ENCODE measurements around the gene NFKBIL1.
A peak's percentile ranks its signal among the peaks of the same experiment; 100 is the strongest.

NFKBIL1 gene

DNA sequence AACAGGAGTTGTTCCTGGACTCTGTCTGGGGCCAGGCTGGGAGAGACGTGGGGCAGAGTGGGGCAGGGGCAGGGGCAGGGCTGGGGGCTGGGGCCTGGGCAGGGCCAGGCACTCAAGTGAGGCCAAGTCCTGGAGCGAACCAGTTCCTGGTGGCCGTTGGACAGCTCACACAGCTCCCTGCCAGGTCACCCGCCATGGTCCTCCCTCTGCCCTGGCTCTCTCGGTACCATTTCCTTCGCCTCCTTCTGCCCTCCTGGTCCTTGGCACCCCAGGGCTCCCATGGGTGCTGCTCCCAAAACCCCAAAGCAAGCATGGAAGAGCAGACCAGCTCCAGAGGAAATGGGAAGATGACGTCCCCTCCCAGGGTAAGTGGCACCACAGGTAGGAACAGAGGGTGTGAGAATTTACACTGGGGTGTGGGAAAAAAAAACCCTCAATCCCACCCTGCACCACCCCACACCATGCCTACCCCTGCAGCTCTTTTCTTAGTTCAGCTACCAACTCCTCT, 18.5 kb upstream of the NFKBIL1 start, which contains the start of gene MCCD1:
Gene MCCD1 (plus strand): TSS at position 142 of the 508 bp plus-strand sequence. CDS start 53 bp downstream, at position 195.
- Histone ChIP-seq H3K9ac (ENCODE audit: low read length) (no peak within 1 kb of the TSS), H3K4me1 (ENCODE audit: control insufficient read depth, insufficient read depth, low read length) (peaks cover 13% of the 10 kb centered on the region), H3K27me3 (replicated peaks; ENCODE audit: control insufficient read depth, insufficient read depth, low read length) (no peaks in the 10 kb centered on the region), H3K4me3 (ENCODE audit: low read length) (no peak within 1 kb of the TSS), H3K36me3 (ENCODE audit: control insufficient read depth, insufficient read depth, low read length, severe bottlenecking) (peaks cover 45% of the 10 kb centered on the region), H3K9me3 (ENCODE audit: control insufficient read depth, low read length) (no peaks in the 10 kb centered on the region)
- no peak for DNase-seq (ENCODE audit: low read depth)

DNA sequence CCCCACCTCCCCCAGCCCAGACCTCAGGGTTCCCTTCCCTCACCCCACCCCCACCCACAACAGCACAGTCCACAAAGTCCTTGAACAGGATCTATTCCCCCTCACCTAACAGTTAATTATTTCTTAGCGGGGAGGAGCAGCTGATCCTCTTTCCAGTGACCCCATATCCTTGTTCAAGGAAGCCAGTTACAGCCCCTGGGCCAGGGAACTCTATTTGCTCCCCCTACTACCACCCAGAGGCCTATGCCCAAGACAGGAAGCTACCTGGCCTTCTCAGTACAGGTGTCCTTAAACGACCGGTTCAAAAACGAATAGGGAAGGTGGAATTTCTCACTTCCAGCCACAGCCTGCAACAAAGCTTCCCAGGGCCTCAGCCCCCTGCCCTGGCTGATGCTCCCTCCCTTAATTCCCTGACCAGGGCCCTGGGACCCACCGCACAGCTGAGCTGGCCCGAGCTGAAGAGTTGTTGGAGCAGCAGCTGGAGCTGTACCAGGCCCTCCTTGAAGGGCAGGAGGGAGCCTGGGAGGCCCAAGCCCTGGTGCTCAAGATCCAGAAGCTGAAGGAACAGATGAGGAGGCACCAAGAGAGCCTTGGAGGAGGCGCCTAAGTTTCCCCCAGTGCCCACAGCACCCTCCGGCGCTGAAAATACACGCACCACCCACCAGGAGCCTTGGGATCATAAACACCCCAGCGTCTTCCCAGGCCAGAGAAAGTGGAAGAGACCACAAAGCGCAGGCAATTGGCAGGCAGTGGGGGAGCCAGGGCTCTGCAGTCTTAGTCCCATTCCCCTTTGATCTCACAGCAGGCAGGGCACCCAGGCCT, 17.9 kb upstream of the NFKBIL1 start:
- H3K27me3 ChIP-seq (replicated peaks; ENCODE audit: control insufficient read depth, insufficient read depth, low read length), result no peaks in the 10 kb centered on the region
- H3K4me3 ChIP-seq (ENCODE audit: low read length), result no peak overlapping the region
- no peaks in the 10 kb centered on the region for H3K9me3 ChIP-seq (ENCODE audit: control insufficient read depth, low read length)
- peaks cover 52% of the 10 kb centered on the region for H3K36me3 ChIP-seq (ENCODE audit: control insufficient read depth, insufficient read depth, low read length, severe bottlenecking)
- DNase-seq (ENCODE audit: low read depth), result no peak
- H3K9ac ChIP-seq (ENCODE audit: low read length), result no peak overlapping the region
- peaks cover 13% of the 10 kb centered on the region for H3K4me1 ChIP-seq (ENCODE audit: control insufficient read depth, insufficient read depth, low read length)

GRCh38 chr6:31530659-31531058, 16.7 kb upstream of the NFKBIL1 start:
- Histone ChIP-seq H3K4me3 (ENCODE audit: low read length) (no peak overlapping the region), H3K9ac (ENCODE audit: low read length) (no peak overlapping the region), H3K36me3 (ENCODE audit: control insufficient read depth, insufficient read depth, low read length, severe bottlenecking) (peaks cover 63% of the 10 kb centered on the region), H3K4me1 (ENCODE audit: control insufficient read depth, insufficient read depth, low read length) (peaks cover 13% of the 10 kb centered on the region), H3K27me3 (replicated peaks; ENCODE audit: control insufficient read depth, insufficient read depth, low read length) (no peaks in the 10 kb centered on the region), H3K9me3 (ENCODE audit: control insufficient read depth, low read length) (no peaks in the 10 kb centered on the region)
- no peak for DNase-seq (ENCODE audit: low read depth)

- no peak overlapping the region for H3K9ac ChIP-seq (ENCODE audit: low read length)
- no peak for DNase-seq (ENCODE audit: low read depth)
- H3K4me3 ChIP-seq (ENCODE audit: low read length), result no peak overlapping the region
- H3K4me1 ChIP-seq (ENCODE audit: control insufficient read depth, insufficient read depth, low read length), result peaks cover 8% of the 10 kb centered on the region
- no peaks in the 10 kb centered on the region for H3K27me3 ChIP-seq (replicated peaks; ENCODE audit: control insufficient read depth, insufficient read depth, low read length)
- H3K9me3 ChIP-seq (ENCODE audit: control insufficient read depth, low read length), result no peaks in the 10 kb centered on the region
- H3K36me3 ChIP-seq (ENCODE audit: control insufficient read depth, insufficient read depth, low read length, severe bottlenecking), result peaks cover 68% of the 10 kb centered on the region
These were observed 16.2 kb upstream of the NFKBIL1 start for GRCh38 chr6:31531162-31531561.

DNA sequence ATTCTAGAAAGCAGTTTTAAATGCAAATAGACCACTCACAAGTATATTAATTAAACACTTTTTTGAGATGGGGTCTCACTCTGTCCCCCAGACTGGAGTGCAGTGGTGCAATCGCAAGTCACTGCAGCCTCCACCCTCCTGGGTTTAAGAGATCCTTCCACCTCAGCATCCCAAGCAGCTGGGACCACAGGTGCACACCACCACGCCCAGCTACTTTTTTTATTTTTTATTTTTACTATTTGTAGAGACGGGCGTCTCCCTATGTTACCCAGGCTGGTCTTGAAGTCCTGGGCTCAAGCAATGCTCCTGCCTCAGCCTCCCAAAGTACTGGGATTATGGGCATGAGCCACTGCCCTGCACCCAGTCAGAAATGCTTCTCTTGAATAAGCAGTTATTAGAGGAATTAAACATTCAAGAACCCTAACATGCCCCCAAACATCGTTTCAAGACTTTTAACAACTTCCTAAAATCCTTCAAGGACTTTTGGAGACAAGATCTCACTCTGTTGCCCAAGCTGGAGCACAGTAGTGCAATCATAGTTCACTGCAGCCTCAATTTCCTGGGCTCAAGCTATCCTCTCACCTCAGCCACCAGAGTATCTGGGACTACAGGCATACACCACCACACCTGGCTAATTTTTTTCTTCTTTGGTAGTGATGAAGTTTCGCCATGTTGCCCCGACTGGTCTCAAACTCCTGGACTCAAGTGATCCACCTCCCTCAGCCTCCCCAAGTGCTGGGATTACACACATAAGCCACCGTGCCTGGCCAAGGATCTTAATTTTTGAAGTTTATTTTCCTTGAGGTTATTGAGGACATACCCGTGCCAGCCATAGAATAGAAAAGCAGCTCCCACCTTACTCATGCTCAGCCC, 15.4 kb upstream of the NFKBIL1 start:
- H3K4me1 ChIP-seq (ENCODE audit: control insufficient read depth, insufficient read depth, low read length), result peaks cover under 1% of the 10 kb centered on the region
- H3K4me3 ChIP-seq (ENCODE audit: low read length), result no peak overlapping the region
- no peak for DNase-seq (ENCODE audit: low read depth)
- peaks cover 76% of the 10 kb centered on the region for H3K36me3 ChIP-seq (ENCODE audit: control insufficient read depth, insufficient read depth, low read length, severe bottlenecking)
- no peak overlapping the region for H3K9ac ChIP-seq (ENCODE audit: low read length)
- H3K27me3 ChIP-seq (replicated peaks; ENCODE audit: control insufficient read depth, insufficient read depth, low read length), result no peaks in the 10 kb centered on the region
- H3K9me3 ChIP-seq (ENCODE audit: control insufficient read depth, low read length), result no peaks in the 10 kb centered on the region

GRCh38 chr6:31532644-31533454, 14.6 kb upstream of the NFKBIL1 start:
- Histone ChIP-seq H3K9ac (ENCODE audit: low read length) (no peak overlapping the region), H3K4me3 (ENCODE audit: low read length) (no peak overlapping the region), H3K4me1 (ENCODE audit: control insufficient read depth, insufficient read depth, low read length) (no peaks in the 10 kb centered on the region), H3K9me3 (ENCODE audit: control insufficient read depth, low read length) (no peaks in the 10 kb centered on the region), H3K27me3 (replicated peaks; ENCODE audit: control insufficient read depth, insufficient read depth, low read length) (no peaks in the 10 kb centered on the region), H3K36me3 (ENCODE audit: control insufficient read depth, insufficient read depth, low read length, severe bottlenecking) (peaks cover 84% of the 10 kb centered on the region)
- no peak for DNase-seq (ENCODE audit: low read depth)

DNA sequence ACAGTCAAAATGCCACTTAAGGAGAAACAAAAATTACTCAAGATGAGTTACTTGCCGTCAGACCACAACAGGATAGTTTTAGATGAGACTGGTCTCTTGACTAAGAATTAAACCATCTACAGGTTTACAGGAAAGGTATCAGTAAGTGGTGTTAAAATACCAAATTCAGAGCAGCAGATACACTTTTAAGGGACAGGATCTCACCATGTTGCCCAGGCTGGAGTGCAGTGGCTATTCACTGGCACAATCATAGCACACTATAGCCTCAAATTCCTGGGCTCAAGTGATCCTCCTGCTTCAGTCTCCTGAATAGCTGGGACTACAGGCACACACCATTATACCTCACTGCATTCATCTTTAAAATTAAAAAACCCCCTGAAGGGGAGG, 14.0 kb upstream of the NFKBIL1 start:
- Histone ChIP-seq H3K4me3 (ENCODE audit: low read length) (no peak overlapping the region), H3K27me3 (replicated peaks; ENCODE audit: control insufficient read depth, insufficient read depth, low read length) (no peaks in the 10 kb centered on the region), H3K36me3 (ENCODE audit: control insufficient read depth, insufficient read depth, low read length, severe bottlenecking) (peaks cover 90% of the 10 kb centered on the region), H3K9ac (ENCODE audit: low read length) (no peak overlapping the region), H3K4me1 (ENCODE audit: control insufficient read depth, insufficient read depth, low read length) (peaks cover under 1% of the 10 kb centered on the region), H3K9me3 (ENCODE audit: control insufficient read depth, low read length) (no peaks in the 10 kb centered on the region)
- DNase-seq (ENCODE audit: low read depth), result no peak

GRCh38 chr6:31534011-31534410, 13.4 kb upstream of the NFKBIL1 start:
- peaks cover 95% of the 10 kb centered on the region for H3K36me3 ChIP-seq (ENCODE audit: control insufficient read depth, insufficient read depth, low read length, severe bottlenecking)
- H3K9ac ChIP-seq (ENCODE audit: low read length), result peak overlapping the region; percentile 39
- no peak for DNase-seq (ENCODE audit: low read depth)
- no peak overlapping the region for H3K4me3 ChIP-seq (ENCODE audit: low read length)
- H3K27me3 ChIP-seq (replicated peaks; ENCODE audit: control insufficient read depth, insufficient read depth, low read length), result no peaks in the 10 kb centered on the region
- H3K4me1 ChIP-seq (ENCODE audit: control insufficient read depth, insufficient read depth, low read length), result peaks cover 6% of the 10 kb centered on the region
- no peaks in the 10 kb centered on the region for H3K9me3 ChIP-seq (ENCODE audit: control insufficient read depth, low read length)

GRCh38 chr6:31534521-31535040, 12.8 kb upstream of the NFKBIL1 start:
- H3K4me3 ChIP-seq (ENCODE audit: low read length), result no peak overlapping the region
- H3K9ac ChIP-seq (ENCODE audit: low read length), result no peak overlapping the region
- no peak for DNase-seq (ENCODE audit: low read depth)
- H3K27me3 ChIP-seq (replicated peaks; ENCODE audit: control insufficient read depth, insufficient read depth, low read length), result no peaks in the 10 kb centered on the region
- H3K36me3 ChIP-seq (ENCODE audit: control insufficient read depth, insufficient read depth, low read length, severe bottlenecking), result peaks cover 98% of the 10 kb centered on the region
- H3K9me3 ChIP-seq (ENCODE audit: control insufficient read depth, low read length), result no peaks in the 10 kb centered on the region
- peaks cover 11% of the 10 kb centered on the region for H3K4me1 ChIP-seq (ENCODE audit: control insufficient read depth, insufficient read depth, low read length)

DNA sequence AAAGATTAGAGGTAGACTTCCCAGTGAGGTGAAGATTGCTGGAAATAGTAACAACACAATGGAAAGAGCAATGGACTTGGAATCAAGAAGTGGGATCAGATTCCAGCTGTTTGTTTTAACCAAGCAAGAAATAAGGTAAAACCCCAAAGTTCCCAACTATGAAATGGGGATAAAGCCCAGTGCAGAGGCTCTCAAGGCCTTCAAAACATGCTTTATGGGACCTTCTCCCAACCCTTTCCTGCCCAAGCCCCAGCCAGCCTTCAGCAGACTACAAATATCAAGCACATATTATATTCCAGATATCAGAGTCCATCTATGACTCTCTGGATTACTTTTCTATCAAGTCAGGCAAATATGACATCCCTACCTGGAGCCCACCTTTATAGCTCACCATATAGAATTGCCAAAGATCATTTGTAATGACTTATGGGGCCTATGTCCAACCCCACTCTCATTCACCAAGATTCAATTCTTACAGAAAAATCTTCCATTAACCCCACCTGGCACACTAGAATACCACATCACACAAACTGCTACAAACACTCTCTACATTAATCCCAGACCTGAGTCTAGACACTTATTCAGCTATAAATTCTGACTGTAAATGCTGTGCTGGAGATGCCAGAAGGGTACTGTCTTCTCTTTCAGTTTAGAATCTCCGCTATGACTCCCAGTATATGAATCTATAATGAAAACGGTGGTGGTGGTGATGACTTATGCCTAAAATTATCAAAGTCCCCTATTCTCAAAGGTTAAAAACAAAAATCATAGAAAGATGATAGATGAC, 11.7 kb upstream of the NFKBIL1 start:
- Histone ChIP-seq H3K27me3 (replicated peaks; ENCODE audit: control insufficient read depth, insufficient read depth, low read length) (no peaks in the 10 kb centered on the region), H3K9me3 (ENCODE audit: control insufficient read depth, low read length) (no peaks in the 10 kb centered on the region), H3K4me3 (ENCODE audit: low read length) (no peak overlapping the region), H3K9ac (ENCODE audit: low read length) (no peak overlapping the region), H3K4me1 (ENCODE audit: control insufficient read depth, insufficient read depth, low read length) (peaks cover 22% of the 10 kb centered on the region), H3K36me3 (ENCODE audit: control insufficient read depth, insufficient read depth, low read length, severe bottlenecking) (peaks cover 93% of the 10 kb centered on the region)
- DNase-seq (ENCODE audit: low read depth), result no peak
